Natural killer cell (primary cell): Measurements from ENCODE around the gene TMEM108. TPM values are rescaled to one million over a fixed set of nuclear protein-coding genes. Genes with fewer than 3 reads are reported as not detected.

Experiments used
- ATAC-seq, 3 donors: fragments of 150-1000 bp in 2 of 3; fragments of 200-7000 bp in 1 of 3; cut with Tn5 transposase; 1 replicate in 1 of 3; 2 replicates in 2 of 3; pipeline ENCODE4 v1.10.0; 2021; ENCODE audit warnings: mild to moderate bottlenecking in 2 of 3, moderate library complexity in 2 of 3
- DNase-seq, 2 donors: peaks; one replicate each; pipeline versions ENCODE4 v3.0.0 to v3.0.0-alpha.2; 2013 to 2021; ENCODE audit warnings: mixed read lengths in 1 of 2
- H3K27ac ChIP-seq: one replicate; pipeline ENCODE4 v1.5.1; 2013; ENCODE audit warnings: mild to moderate bottlenecking, low read length
- H3K27me3 ChIP-seq: one replicate; pipeline ENCODE4 v1.6.1; 2013; ENCODE audit warnings: low read length; ENCODE audit not compliant: control insufficient read depth, insufficient read depth
- H3K36me3 ChIP-seq: one replicate; pipeline ENCODE4 v1.6.1; 2013; ENCODE audit warnings: low read length; ENCODE audit not compliant: control insufficient read depth, insufficient read depth
- H3K4me1 ChIP-seq: one replicate; pipeline ENCODE4 v1.6.1; 2013; ENCODE audit warnings: low read length; ENCODE audit not compliant: control insufficient read depth, insufficient read depth
- H3K4me3 ChIP-seq: one replicate; pipeline ENCODE4 v1.5.1; 2013; ENCODE audit warnings: low read length
- H3K9me3 ChIP-seq: one replicate; pipeline ENCODE4 v1.6.1; 2013; ENCODE audit warnings: low read length; ENCODE audit not compliant: control insufficient read depth, insufficient read depth
- H3K27ac Mint-ChIP-seq, 2 donors: one replicate each; pipeline ENCODE4 v1.8.0; 2022; ENCODE audit warnings: mild to moderate bottlenecking in 2 of 2, mixed read lengths in 2 of 2, moderate library complexity in 1 of 2
- H3K27me3 Mint-ChIP-seq, 2 donors: one replicate each; pipeline ENCODE4 v1.8.0; 2022; ENCODE audit warnings: low read depth in 2 of 2, mixed read lengths in 2 of 2
- H3K36me3 Mint-ChIP-seq: one replicate; pipeline ENCODE4 v1.8.0; 2022; ENCODE audit warnings: mixed read lengths
- H3K4me1 Mint-ChIP-seq, 2 donors: one replicate each; pipeline ENCODE4 v1.8.0; 2022; ENCODE audit warnings: mixed read lengths in 2 of 2
- H3K4me3 Mint-ChIP-seq: one replicate; pipeline ENCODE4 v1.8.0; 2022; ENCODE audit warnings: mild to moderate bottlenecking, moderate library complexity, mixed read lengths
- H3K9me3 Mint-ChIP-seq, 2 donors: one replicate each; pipeline ENCODE4 v1.8.0; 2022; ENCODE audit warnings: mixed read lengths in 2 of 2
- WGBS: methylation state at CpG from one replicate; pipeline ENCODE4 v1.1.7; 2013; ENCODE audit warnings: missing lambda C conversion rate; ENCODE audit not compliant: insufficient coverage; 5-methylcytosine and 5-hydroxymethylcytosine counted together
- intact Hi-C: fragments of 100-400 bp; cut with micrococcal nuclease; formaldehyde crosslinking; loops from one replicate; pipeline ENCODE4 v1.14.2; 2022
- total RNA-seq, 4 donors: library from RNA; stranded (reverse); fragments of 120-200 nt in 1 of 4; gene quantifications; one replicate each; pipeline versions ENCODE4 v1.2.3 to v1.2.4, GENCODE V29; 2013 to 2022
- TF ChIP-seq, protein P1 (sequence below): fragments of 200-600 bp; IDR thresholded peaks from one replicate; pipeline ENCODE4 v1.8.0; 2022; ENCODE audit warnings: antibody characterized with exemption

TMEM108 gene
- total RNA-seq, 3 donors from 2014 or later (not counting 1 experiment from before 2014, with no cell fraction given) = not detected

DNA sequence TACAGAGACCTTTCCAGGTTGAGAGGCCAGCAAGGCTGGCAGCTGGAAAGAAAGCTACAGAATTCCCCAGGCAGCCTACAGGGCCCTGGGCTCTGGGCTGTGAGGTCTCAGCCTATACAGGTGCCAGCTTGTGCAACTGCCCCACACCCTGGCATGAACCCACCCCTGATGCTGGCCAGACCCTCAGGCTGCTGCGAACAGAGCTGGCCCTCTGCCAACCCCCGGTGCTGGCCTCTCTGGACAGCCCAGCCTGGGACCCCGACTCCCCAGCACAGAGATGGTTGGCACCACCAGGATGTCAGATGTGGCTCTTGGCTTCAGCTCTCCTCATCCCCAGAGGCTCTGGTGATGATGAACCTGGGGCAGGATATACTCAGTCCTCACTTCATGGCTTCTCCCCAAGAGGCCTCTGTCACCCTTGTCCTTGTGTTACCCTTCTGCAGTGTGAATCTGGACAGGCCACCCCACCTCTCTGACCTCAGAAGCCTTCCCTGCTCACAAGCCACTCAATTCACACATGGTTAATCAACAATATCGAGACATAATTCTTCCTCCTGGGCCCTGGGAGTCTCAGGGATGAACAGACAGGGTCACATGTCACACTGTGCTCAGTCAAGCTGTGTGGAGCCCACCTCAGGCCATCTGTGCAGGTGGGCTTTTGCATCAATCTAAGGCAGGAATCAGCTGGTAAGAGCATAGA, 350.7 kb downstream of the TMEM108 start:
- Histone ChIP-seq H3K36me3 (no peaks in the 10 kb centered on the region), H3K4me3 (no peak overlapping the region), H3K27me3 (no peaks in the 10 kb centered on the region), H3K4me1 (no peaks in the 10 kb centered on the region), H3K27ac (no peak overlapping the region), H3K9me3 (no peaks in the 10 kb centered on the region)
- Mint-ChIP-seq H3K4me3 (no peak overlapping the region), H3K27ac (no peak overlapping the region), H3K4me1 (no peaks in the 10 kb centered on the region), H3K9me3 (no peaks in the 10 kb centered on the region), H3K27me3 (no peaks in the 10 kb centered on the region), H3K36me3 (no peaks in the 10 kb centered on the region)
- DNase-seq = no peak
- TF ChIP-seq, protein P1, sequence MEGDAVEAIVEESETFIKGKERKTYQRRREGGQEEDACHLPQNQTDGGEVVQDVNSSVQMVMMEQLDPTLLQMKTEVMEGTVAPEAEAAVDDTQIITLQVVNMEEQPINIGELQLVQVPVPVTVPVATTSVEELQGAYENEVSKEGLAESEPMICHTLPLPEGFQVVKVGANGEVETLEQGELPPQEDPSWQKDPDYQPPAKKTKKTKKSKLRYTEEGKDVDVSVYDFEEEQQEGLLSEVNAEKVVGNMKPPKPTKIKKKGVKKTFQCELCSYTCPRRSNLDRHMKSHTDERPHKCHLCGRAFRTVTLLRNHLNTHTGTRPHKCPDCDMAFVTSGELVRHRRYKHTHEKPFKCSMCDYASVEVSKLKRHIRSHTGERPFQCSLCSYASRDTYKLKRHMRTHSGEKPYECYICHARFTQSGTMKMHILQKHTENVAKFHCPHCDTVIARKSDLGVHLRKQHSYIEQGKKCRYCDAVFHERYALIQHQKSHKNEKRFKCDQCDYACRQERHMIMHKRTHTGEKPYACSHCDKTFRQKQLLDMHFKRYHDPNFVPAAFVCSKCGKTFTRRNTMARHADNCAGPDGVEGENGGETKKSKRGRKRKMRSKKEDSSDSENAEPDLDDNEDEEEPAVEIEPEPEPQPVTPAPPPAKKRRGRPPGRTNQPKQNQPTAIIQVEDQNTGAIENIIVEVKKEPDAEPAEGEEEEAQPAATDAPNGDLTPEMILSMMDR = no peak
- intact Hi-C loops = no loop called here
- ATAC-seq = no peak
- WGBS = 84% methylated on average over 4 of the region's 4 CpGs

DNA sequence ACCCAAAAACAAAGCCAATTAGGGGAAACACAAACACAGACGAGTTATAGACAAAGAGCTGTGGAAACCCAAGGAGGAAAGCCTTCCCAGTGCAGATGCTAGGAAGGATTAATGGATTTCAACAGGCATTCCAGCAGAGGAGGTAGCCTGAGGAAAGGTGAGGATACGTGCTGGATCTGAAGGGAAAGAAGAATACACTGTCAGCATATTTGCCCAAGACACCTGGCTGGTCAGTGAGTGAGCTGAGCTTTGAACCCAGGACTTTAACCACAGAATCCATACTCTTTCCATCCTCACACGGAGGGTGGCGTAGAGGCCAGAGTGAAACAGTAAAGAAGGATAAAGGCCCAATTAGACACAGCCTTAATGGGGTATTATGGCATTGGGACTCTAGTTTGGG, 352.5 kb downstream of the TMEM108 start:
- H3K9me3 ChIP-seq = peaks cover 3% of the 10 kb centered on the region
- no peaks in the 10 kb centered on the region for H3K27me3 Mint-ChIP-seq
- no peaks in the 10 kb centered on the region for H3K36me3 Mint-ChIP-seq
- H3K9me3 Mint-ChIP-seq = peaks cover 0 to 3% of the 10 kb centered on the region in 2 donors
- TF ChIP-seq, protein P1 = no peak
- no peaks in the 10 kb centered on the region for H3K27me3 ChIP-seq
- no peaks in the 10 kb centered on the region for H3K36me3 ChIP-seq
- DNase-seq (no peak), ATAC-seq (no peak)
- H3K4me1 ChIP-seq = no peaks in the 10 kb centered on the region
- H3K4me1 Mint-ChIP-seq = no peaks in the 10 kb centered on the region
- no peak overlapping the region for H3K4me3 Mint-ChIP-seq
- no peak overlapping the region for H3K27ac Mint-ChIP-seq
- no peak overlapping the region for H3K4me3 ChIP-seq
- intact Hi-C loops = no loop called here
- WGBS = 85% methylated on average over 3 of the region's 4 CpGs
- no peak overlapping the region for H3K27ac ChIP-seq

DNA sequence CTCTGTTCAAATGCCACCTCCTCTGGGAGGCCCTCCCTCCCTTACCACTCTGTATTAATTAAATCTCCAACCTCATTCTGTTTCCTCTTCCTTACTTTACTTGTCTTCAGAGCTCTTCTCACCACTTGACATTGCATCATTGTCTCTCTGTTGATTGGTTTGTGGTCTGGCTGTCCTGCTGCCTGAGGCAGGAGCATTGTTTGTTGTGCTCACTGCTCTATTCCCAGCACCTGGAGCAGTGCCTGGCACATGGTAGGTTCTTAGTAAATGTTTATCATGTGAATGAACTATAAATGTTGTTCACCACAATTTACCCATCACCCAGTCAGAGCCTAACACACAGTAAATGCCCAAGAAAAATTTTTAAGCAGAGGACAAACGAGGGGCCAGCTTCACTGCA, 355.0 kb downstream of the TMEM108 start:
- no peak for DNase-seq
- Mint-ChIP-seq H3K4me3 (no peak overlapping the region), H3K27ac (no peak overlapping the region), H3K9me3 (peaks cover 0 to 3% of the 10 kb centered on the region in 2 donors), H3K36me3 (no peaks in the 10 kb centered on the region), H3K4me1 (no peaks in the 10 kb centered on the region), H3K27me3 (peaks cover 0 to 8% of the 10 kb centered on the region in 2 donors)
- H3K27me3 ChIP-seq = no peaks in the 10 kb centered on the region
- TF ChIP-seq, protein P1 = no peak
- no peak overlapping the region for H3K27ac ChIP-seq
- peaks cover 3% of the 10 kb centered on the region for H3K9me3 ChIP-seq
- WGBS = 70% methylated on average over 1 of the region's 1 CpG
- no peaks in the 10 kb centered on the region for H3K4me1 ChIP-seq
- intact Hi-C loops = no loop called here
- ATAC-seq = no peak
- H3K4me3 ChIP-seq = no peak overlapping the region
- H3K36me3 ChIP-seq = no peaks in the 10 kb centered on the region
